ENCODE results near the gene FOXQ1. TPM values are rescaled to one million over a fixed set of nuclear protein-coding genes. Genes with fewer than 3 reads are reported as not detected.
"Not testable (repeated sequence)": the region's sequence is repeated elsewhere in the genome, so short reads cannot be mapped to it uniquely, and the experiment has no call there.

FOXQ1 gene
- total RNA-seq, 1 donor from 2014 or later, result 10.0 TPM

- no peak for ATAC-seq
Measured at GRCh38 chr6:1290805-1291204, 21.1 kb upstream of the FOXQ1 start.

GRCh38 chr6:1291381-1291780, 20.5 kb upstream of the FOXQ1 start:
- no peak for ATAC-seq

GRCh38 chr6:1295420-1295819, 16.5 kb upstream of the FOXQ1 start:
- no peak for ATAC-seq

GRCh38 chr6:1296079-1296478, 15.8 kb upstream of the FOXQ1 start:
- peak; percentile 96 for ATAC-seq

GRCh38 chr6:1296542-1296941, 15.4 kb upstream of the FOXQ1 start:
- ATAC-seq, result peak; percentile 61

- peak; percentile 45 for ATAC-seq
Measured at GRCh38 chr6:1297746-1298145, 14.2 kb upstream of the FOXQ1 start.

- ATAC-seq, result no peak
Measured at GRCh38 chr6:1298768-1299167, 13.1 kb upstream of the FOXQ1 start.

GRCh38 chr6:1306133-1306532, 5.8 kb upstream of the FOXQ1 start:
- ATAC-seq, result no peak

- ATAC-seq, result no peak
Measured at GRCh38 chr6:1309366-1309765, 2.5 kb upstream of the FOXQ1 start.

GRCh38 chr6:1310628-1311399, 1.1 kb upstream of the FOXQ1 start:
- peak; percentile 46 for ATAC-seq

GRCh38 chr6:1312203-1312472, 240 bp downstream of the FOXQ1 start:
- ATAC-seq, result peak; percentile 14

GRCh38 chr6:1312473-1313367, 822 bp downstream of the FOXQ1 start:
- no peak for ATAC-seq

- ATAC-seq, result no peak
Measured at GRCh38 chr6:1313384-1313766, 1.5 kb downstream of the FOXQ1 start.

- peak; percentile 73 for ATAC-seq
Measured at GRCh38 chr6:1313767-1314503, 2.0 kb downstream of the FOXQ1 start.

- ATAC-seq, result no peak
Measured at GRCh38 chr6:1314617-1315016, 2.7 kb downstream of the FOXQ1 start.

- no peak for ATAC-seq
Measured at GRCh38 chr6:1315201-1315559, 3.3 kb downstream of the FOXQ1 start.

- no peak for ATAC-seq
Measured at GRCh38 chr6:1315560-1316386, 3.9 kb downstream of the FOXQ1 start.

GRCh38 chr6:1316489-1316971, 4.6 kb downstream of the FOXQ1 start:
- ATAC-seq, result no peak

GRCh38 chr6:1317302-1317815, 5.5 kb downstream of the FOXQ1 start:
- no peak for ATAC-seq

GRCh38 chr6:1318036-1318435, 6.1 kb downstream of the FOXQ1 start:
- no peak for ATAC-seq

GRCh38 chr6:1318584-1318983, 6.7 kb downstream of the FOXQ1 start:
- ATAC-seq, result not testable (repeated sequence)

- ATAC-seq, result no peak
Measured at GRCh38 chr6:1321738-1322137, 9.8 kb downstream of the FOXQ1 start.
